A549 (cell line): Measurements from ENCODE around the gene PRADC1. TPM values are rescaled to one million over a fixed set of nuclear protein-coding genes. Genes with fewer than 3 reads are reported as not detected.
A peak's percentile ranks its signal among the peaks of the same experiment; 100 is the strongest.

Source experiments
- ATAC-seq, 2 experiments: fragments of 200-7000 bp in 1 of 2; fragments of >200 bp in 1 of 2; cut with Nextera tagmentation in 1 of 2; cut with Tn5 transposase in 1 of 2; 3 replicates each; pipeline versions ENCODE4 v1.8.0 to v1.9.1; 2018 to 2020; ENCODE audit warnings: mild to moderate bottlenecking in 1 of 2, moderate library complexity in 1 of 2
- CTCF ChIA-PET: fragments of 300-600 bp; sonication (Branson Sonifier 250); formaldehyde crosslinking; extraction: SDS; loops from one replicate; lab custom pipeline; 2021; ENCODE audit warnings: antibody characterized with exemption, inconsistent platforms; lab: Yijun Ruan, JAX
- POLR2A ChIA-PET: fragments of 350-600 bp; formaldehyde crosslinking; extraction: SDS; loops from one replicate; lab custom pipeline; 2021; ENCODE audit warnings: antibody characterized with exemption, inconsistent platforms; lab: Yijun Ruan, JAX
- DNase-seq, 2 experiments: peaks; one replicate each; pipeline versions ENCODE4 v3.0.0 to v3.0.0-alpha.2; 2011 to 2016; ENCODE audit warnings: low read depth in 1 of 2, low spot score in 1 of 2
- FAIRE-seq: peaks from 2 replicates; lab custom pipeline; 2011; peaks lifted over from hg19 to GRCh38; lab: Jason Lieb, UNC
- H3K27ac ChIP-seq, 2 experiments: fragments of >200 bp; sonication (Bioruptor Twin); formaldehyde crosslinking; 3 replicates each; pipeline ENCODE4 v1.5.1; 2016 to 2017
- H3K4me1 ChIP-seq: fragments of >200 bp; sonication (Bioruptor Twin); formaldehyde crosslinking; 3 replicates; pipeline ENCODE4 v1.6.1; 2016
- H3K4me2 ChIP-seq: fragments of >200 bp; sonication (Bioruptor Twin); formaldehyde crosslinking; 3 replicates; pipeline ENCODE4 v1.6.1; 2016
- H3K4me3 ChIP-seq: fragments of >200 bp; sonication (Bioruptor Twin); formaldehyde crosslinking; 3 replicates; pipeline ENCODE4 v1.5.1; 2016
- H3K9me3 ChIP-seq: fragments of >200 bp; sonication (Bioruptor Twin); formaldehyde crosslinking; 3 replicates; pipeline ENCODE4 v1.6.1; 2016
- BCL3 ChIP-seq: fragments of >200 bp; sonication (Bioruptor Twin); formaldehyde crosslinking; IDR thresholded peaks from 3 replicates; pipeline ENCODE4 v1.6.1; 2016
- CBX2 ChIP-seq: fragments of 200-600 bp; sonication (generic); IDR thresholded peaks from 2 replicates; pipeline ENCODE4 v1.6.1; 2016; ENCODE audit warnings: low read depth, mild to moderate bottlenecking, borderline replicate concordance
- CEBPB ChIP-seq, 2 experiments: fragments of >200 bp in 1 of 2; sonication (Bioruptor Twin) in 1 of 2; formaldehyde crosslinking in 1 of 2; IDR thresholded peaks; 2 replicates each; pipeline ENCODE4 v1.6.1; 2012 to 2016
- E2F6 ChIP-seq: IDR thresholded peaks from 2 replicates; pipeline ENCODE4 v1.6.1; 2012; ENCODE audit warnings: low read depth, borderline replicate concordance
- EHF ChIP-seq: fragments of 250-450 bp; sonication (Bioruptor Pico); IDR thresholded peaks from 2 replicates; pipeline ENCODE4 v1.5.0; 2020; ENCODE audit warnings: mild to moderate bottlenecking
- EHMT2 ChIP-seq: fragments of 200-600 bp; sonication (generic); IDR thresholded peaks from 2 replicates; pipeline ENCODE4 v1.6.1; 2016; ENCODE audit warnings: antibody characterized with exemption, low read depth, mild to moderate bottlenecking, moderate library complexity
- EP300 ChIP-seq, 2 experiments: fragments of >200 bp; sonication (Bioruptor Twin); formaldehyde crosslinking; IDR thresholded peaks; 2 replicates in 1 of 2; 3 replicates in 1 of 2; pipeline ENCODE4 v1.6.1; 2016 to 2017
- ESRRA ChIP-seq: fragments of 150-350 bp; IDR thresholded peaks from 2 replicates; pipeline ENCODE4 v1.6.1; 2014; ENCODE audit warnings: mild to moderate bottlenecking, low read length, borderline replicate concordance
- FOSL2 ChIP-seq, 2 experiments: fragments of 450-650 bp in 1 of 2; fragments of >200 bp in 1 of 2; sonication (Bioruptor Twin) in 1 of 2; formaldehyde crosslinking; IDR thresholded peaks; 2 replicates each; pipeline versions ENCODE4 v1.5.0 to v1.6.1; 2016 to 2020; ENCODE audit warnings: mild to moderate bottlenecking in 1 of 2, moderate library complexity in 1 of 2
- GATA3 ChIP-seq: IDR thresholded peaks from 2 replicates; pipeline ENCODE4 v1.6.1; 2012; ENCODE audit warnings: borderline replicate concordance
- HDAC2 ChIP-seq: fragments of 200-600 bp; sonication (generic); IDR thresholded peaks from 2 replicates; pipeline ENCODE4 v1.6.1; 2016
- HES2 ChIP-seq: fragments of >200 bp; sonication (Bioruptor Twin); formaldehyde crosslinking; IDR thresholded peaks from 2 replicates; pipeline ENCODE4 v1.6.1; 2016
- HEYL ChIP-seq: fragments of 250-450 bp; sonication (Bioruptor Pico); IDR thresholded peaks from 2 replicates; pipeline ENCODE4 v1.8.0; 2021; ENCODE audit warnings: mild to moderate bottlenecking, moderate library complexity
- HMGXB4 ChIP-seq: fragments of 250-450 bp; sonication (Bioruptor Pico); IDR thresholded peaks from 2 replicates; pipeline ENCODE4 v1.5.0; 2021; ENCODE audit warnings: mild to moderate bottlenecking, moderate library complexity, borderline replicate concordance
- JUNB ChIP-seq: fragments of >200 bp; sonication (Bioruptor Twin); formaldehyde crosslinking; IDR thresholded peaks from 2 replicates; pipeline ENCODE4 v1.6.1; 2016
- KDM1A ChIP-seq: fragments of 200-600 bp; sonication (generic); IDR thresholded peaks from 2 replicates; pipeline ENCODE4 v1.6.1; 2016; ENCODE audit warnings: low read depth, mild to moderate bottlenecking
- KDM5A ChIP-seq: fragments of 200-600 bp; sonication (generic); IDR thresholded peaks from 2 replicates; pipeline ENCODE4 v1.6.1; 2016; ENCODE audit warnings: antibody characterized with exemption, mild to moderate bottlenecking
- MAZ ChIP-seq: fragments of 150-350 bp; IDR thresholded peaks from 2 replicates; pipeline ENCODE4 v1.6.1; 2014; ENCODE audit warnings: antibody characterized with exemption, low read depth, low read length, borderline replicate concordance
- NPAS2 ChIP-seq: fragments of 250-450 bp; sonication (Bioruptor Pico); IDR thresholded peaks from 2 replicates; pipeline ENCODE4 v1.8.0; 2022; ENCODE audit warnings: mild to moderate bottlenecking, moderate library complexity, borderline replicate concordance
- NR3C1 ChIP-seq: fragments of >200 bp; sonication (Bioruptor Twin); formaldehyde crosslinking; IDR thresholded peaks from 3 replicates; pipeline ENCODE4 v1.6.1; 2017
- PBX3 ChIP-seq: IDR thresholded peaks from 2 replicates; pipeline ENCODE4 v1.6.1; 2012
- POLR2A ChIP-seq: IDR thresholded peaks from 2 replicates; pipeline ENCODE4 v1.6.1; 2012; ENCODE audit warnings: mild to moderate bottlenecking, low read length
- POLR2AphosphoS2 ChIP-seq: conservative IDR thresholded peaks from 2 replicates; pipeline ENCODE4 v1.6.1; 2012; ENCODE audit warnings: low read length, improper control_type of control experiment, inconsistent platforms
- RAD21 ChIP-seq, 2 experiments: fragments of >200 bp in 1 of 2; sonication (Bioruptor Twin) in 1 of 2; formaldehyde crosslinking in 1 of 2; IDR thresholded peaks in 1 of 2; conservative IDR thresholded peaks in 1 of 2; 2 replicates in 1 of 2; 3 replicates in 1 of 2; pipeline ENCODE4 v1.6.1; 2012 to 2018; ENCODE audit warnings: inconsistent platforms in 1 of 2
- RCOR1 ChIP-seq: fragments of 150-350 bp; IDR thresholded peaks from 2 replicates; pipeline ENCODE4 v1.6.1; 2014; ENCODE audit warnings: antibody characterized with exemption, low read length, low read depth
- RNF2 ChIP-seq: fragments of 200-600 bp; sonication (generic); IDR thresholded peaks from 2 replicates; pipeline ENCODE4 v1.6.1; 2016; ENCODE audit warnings: low read depth, mild to moderate bottlenecking, antibody characterized with exemption, moderate library complexity, borderline replicate concordance
- SMC3 ChIP-seq: fragments of >200 bp; sonication (Bioruptor Twin); formaldehyde crosslinking; IDR thresholded peaks from 3 replicates; pipeline ENCODE4 v1.6.1; 2018; ENCODE audit warnings: inconsistent platforms
- ZFP36 ChIP-seq: fragments of 450-650 bp; IDR thresholded peaks from 2 replicates; pipeline ENCODE4 v1.6.1; 2014; ENCODE audit warnings: borderline replicate concordance; ENCODE audit not compliant: partially characterized antibody
- ZNF302 ChIP-seq: fragments of 250-450 bp; sonication (Bioruptor Pico); IDR thresholded peaks from 2 replicates; pipeline ENCODE4 v1.9.0; 2021; ENCODE audit warnings: inconsistent platforms, mild to moderate bottlenecking, moderate library complexity
- ZSCAN20 ChIP-seq: fragments of 250-450 bp; sonication (Bioruptor Pico); IDR thresholded peaks from 2 replicates; pipeline ENCODE4 v1.8.0; 2022; ENCODE audit warnings: mild to moderate bottlenecking, moderate library complexity
- WGBS: methylation state at CpG from one replicate; pipeline ENCODE4 v1.1.6; 2017; ENCODE audit errors: missing lambda C conversion rate; 5-methylcytosine and 5-hydroxymethylcytosine counted together
- polyA plus RNA-seq, 4 experiments: library from polyadenylated mRNA; depleted of rRNA in 3 of 4; stranded (reverse); fragments of >200 nt; fragmentation: RNase III in 1 of 4; extraction: RNeasy Plus Mini Kit Qiagen cat#74134 plus additional on column Dnase treatment in 1 of 4; gene quantifications; 2 replicates in 3 of 4; 3 replicates in 1 of 4; pipeline ENCODE4 v1.2.3, GENCODE V29; 2011 to 2017

The PRADC1 gene
- polyA plus RNA-seq, 2 of the 4 experiments (the other 2 are of a cell fraction), result 11.2 to 12.1 TPM

- 79% methylated on average over 11 of the region's 11 CpGs for WGBS
- CTCF ChIA-PET, result interaction anchor here (0.7 to 8.4 kb wide), 9 partner anchors 9 to 1623 kb away, joined by 3 to 33 read pairs (median 3); no protein-coding TSS in a partner anchor
- Histone ChIP-seq H3K4me1 (peaks cover 28% of the 10 kb centered on the region), H3K27ac (peak overlapping the region in 1 of 2 experiments; percentile 92; a peak in 4 of 6 replicates), H3K9me3 (no peaks in the 10 kb centered on the region), H3K4me3 (peak overlapping the region; percentile 64), H3K4me2 (peak overlapping the region; percentile 76)
- POLR2A ChIA-PET, result interaction anchor here (0.6 to 2.4 kb wide), 3 partner anchors 12 to 150 kb away, joined by 5 to 12 read pairs (median 10); partner anchors contain the start of gene ALMS1
- DNase-seq, result no peak
- no peak for FAIRE-seq
- TF ChIP-seq FOSL2 (IDR thresholded peaks at IDR 0.05) (no peak), FOSL2 (CRISPR knock-in tag; IDR thresholded peaks at IDR 0.05) (no peak), ZFP36 (no peak)
- ATAC-seq, result no peak
Observed at GRCh38 chr2:73235315-73236028, 2.4 kb upstream of the PRADC1 start.

GRCh38 chr2:73233932-73234832 lies 1.1 kb upstream of the PRADC1 start, which contains the start of gene CCT7:
CCT7 (plus strand) TSS chr2:73234308; CDS start chr2:73234379, 71 bp downstream.
- DNase-seq (peak; percentile 87 to 95), ATAC-seq (peak; percentile 80 to 87), FAIRE-seq (no peak)
- POLR2A ChIA-PET, result interaction anchor here (0.6 to 2.4 kb wide), 25 partner anchors 9 to 503 kb away, joined by 3 to 16 read pairs (median 6); partner anchors contain the start of genes ALMS1, EGR4, NOTO and RAB11FIP5
- Histone ChIP-seq H3K9me3 (no peaks in the 10 kb centered on the region), H3K4me2 (peak within 1 kb of the TSS; percentile 97), H3K4me1 (peaks cover 27% of the 10 kb centered on the region), H3K4me3 (peak within 1 kb of the TSS; percentile 64), H3K27ac (peak within 1 kb of the TSS; percentile 85 to 92)
- WGBS, result 1% methylated on average over 37 of the region's 69 CpGs
- CTCF ChIA-PET, result interaction anchor here (1.9 to 8.4 kb wide), 7 partner anchors 10 to 57 kb away, joined by 5 to 36 read pairs (median 14); partner anchors contain the start of gene SMYD5
- TF ChIP-seq JUNB (no peak), RAD21 (conservative IDR thresholded peaks at IDR 0.05 in 1 of 2, IDR thresholded peaks at IDR 0.05 in 1 of 2) (no peak), ZSCAN20 (CRISPR knock-in tag) (no peak), FOSL2 (IDR thresholded peaks at IDR 0.05) (no peak), FOSL2 (CRISPR knock-in tag; IDR thresholded peaks at IDR 0.05) (no peak; the same call in none of the 2 replicates), HEYL (CRISPR knock-in tag) (no peak), EHMT2 (no peak; the same call in 1 of the 2 replicates), ZNF302 (CRISPR knock-in tag) (no peak), SMC3 (no peak), CEBPB (IDR thresholded peaks at IDR 0.05) (0 out of 4 replicates have a peak, but pooled peaks of 1 of the 2 experiments have one; percentile 16), PBX3 (peak; percentile 79), MAZ (no peak), HDAC2 (no peak), KDM5A (0 out of 2 replicates have a peak, but pooled peaks have one; percentile 26), EHF (CRISPR knock-in tag) (no peak), POLR2AphosphoS2 (no peak), E2F6 (peak; percentile 57), POLR2A (peak; percentile 97), NR3C1 (no peak), GATA3 (peak; percentile 41), EP300 (IDR thresholded peaks at IDR 0.05) (no peak), HES2 (no peak), KDM1A (no peak), CBX2 (no peak), RCOR1 (no peak), NPAS2 (no peak), RNF2 (no peak), ESRRA (no peak), BCL3 (peak; percentile 98), HMGXB4 (peak; percentile 84; the same call in 1 of the 2 replicates)
